Measurements from ENCODE around the gene FRRS1L.
A peak's percentile ranks its signal among the peaks of the same experiment; 100 is the strongest.

Gene FRRS1L

GRCh38 chr9:109162677-109163076 is 4.4 kb downstream of the FRRS1L start:
- Mint-ChIP-seq H3K27me3 (peaks cover 15% of the 10 kb centered on the region), H3K36me3 (peaks cover 5% of the 10 kb centered on the region), H3K4me3 (no peak overlapping the region), H3K9me3 (peaks cover 3% of the 10 kb centered on the region), H3K4me1 (peaks cover 7% of the 10 kb centered on the region), H3K27ac (no peak overlapping the region)
- no peak for ATAC-seq (ENCODE audit: low read depth)
- DNase-seq (ENCODE audit: low spot score in 2 of 2) = no peak

GRCh38 chr9:109161471-109161870 is 5.6 kb downstream of the FRRS1L start:
- H3K9me3 Mint-ChIP-seq = peaks cover 2% of the 10 kb centered on the region
- ATAC-seq (ENCODE audit: low read depth) = no peak
- H3K27me3 Mint-ChIP-seq = peaks cover 11% of the 10 kb centered on the region
- H3K4me3 Mint-ChIP-seq = no peak overlapping the region
- H3K4me1 Mint-ChIP-seq = peaks cover 4% of the 10 kb centered on the region
- DNase-seq (ENCODE audit: low spot score in 2 of 2) = no peak
- H3K36me3 Mint-ChIP-seq = peaks cover 2% of the 10 kb centered on the region
- no peak overlapping the region for H3K27ac Mint-ChIP-seq

GRCh38 chr9:109159583-109159982 is 7.5 kb downstream of the FRRS1L start:
- ATAC-seq (ENCODE audit: low read depth) = no peak
- Mint-ChIP-seq H3K9me3 (peaks cover 2% of the 10 kb centered on the region), H3K27ac (no peak overlapping the region), H3K36me3 (peaks cover 2% of the 10 kb centered on the region), H3K4me1 (peaks cover 4% of the 10 kb centered on the region), H3K27me3 (peaks cover 11% of the 10 kb centered on the region), H3K4me3 (no peak overlapping the region)
- no peak for DNase-seq (ENCODE audit: low spot score in 2 of 2)

- ATAC-seq (ENCODE audit: low read depth) (no peak), DNase-seq (ENCODE audit: low spot score in 2 of 2) (no peak)
- Mint-ChIP-seq H3K27me3 (peaks cover 6% of the 10 kb centered on the region), H3K36me3 (peaks cover 2% of the 10 kb centered on the region), H3K4me3 (no peak overlapping the region), H3K4me1 (no peaks in the 10 kb centered on the region), H3K9me3 (peaks cover 8% of the 10 kb centered on the region), H3K27ac (no peak overlapping the region)
These were observed 8.4 kb downstream of the FRRS1L start for GRCh38 chr9:109158651-109159050.

GRCh38 chr9:109156708-109157107 is 10.3 kb downstream of the FRRS1L start:
- DNase-seq (ENCODE audit: low spot score in 2 of 2) (no peak), ATAC-seq (ENCODE audit: low read depth) (no peak)
- H3K27ac Mint-ChIP-seq = no peak overlapping the region
- H3K27me3 Mint-ChIP-seq = peaks cover 4% of the 10 kb centered on the region
- peaks cover 2% of the 10 kb centered on the region for H3K36me3 Mint-ChIP-seq
- peaks cover 8% of the 10 kb centered on the region for H3K9me3 Mint-ChIP-seq
- H3K4me3 Mint-ChIP-seq = no peak overlapping the region
- H3K4me1 Mint-ChIP-seq = no peaks in the 10 kb centered on the region

- ATAC-seq (ENCODE audit: low read depth) = no peak
- Mint-ChIP-seq H3K27me3 (peaks cover 2% of the 10 kb centered on the region), H3K4me1 (no peaks in the 10 kb centered on the region), H3K27ac (no peak overlapping the region), H3K36me3 (no peaks in the 10 kb centered on the region), H3K9me3 (peaks cover 7% of the 10 kb centered on the region), H3K4me3 (no peak overlapping the region)
- no peak for DNase-seq (ENCODE audit: low spot score in 2 of 2)
These were observed 16.0 kb downstream of the FRRS1L start for GRCh38 chr9:109150925-109151545.

- Mint-ChIP-seq H3K4me3 (no peak overlapping the region), H3K9me3 (peaks cover 7% of the 10 kb centered on the region), H3K36me3 (no peaks in the 10 kb centered on the region), H3K27me3 (peaks cover 6% of the 10 kb centered on the region), H3K27ac (no peak overlapping the region), H3K4me1 (no peaks in the 10 kb centered on the region)
- DNase-seq (ENCODE audit: low spot score in 2 of 2) (no peak), ATAC-seq (ENCODE audit: low read depth) (no peak)
These were observed 17.3 kb downstream of the FRRS1L start for GRCh38 chr9:109149722-109150121.

GRCh38 chr9:109149089-109149488 is 18.0 kb downstream of the FRRS1L start:
- Mint-ChIP-seq H3K27me3 (peaks cover 6% of the 10 kb centered on the region), H3K4me1 (no peaks in the 10 kb centered on the region), H3K9me3 (peaks cover 4% of the 10 kb centered on the region), H3K36me3 (no peaks in the 10 kb centered on the region), H3K27ac (no peak overlapping the region), H3K4me3 (no peak overlapping the region)
- DNase-seq (ENCODE audit: low spot score in 2 of 2) = no peak
- no peak for ATAC-seq (ENCODE audit: low read depth)

- H3K4me1 Mint-ChIP-seq = peaks cover 3% of the 10 kb centered on the region
- peaks cover 6% of the 10 kb centered on the region for H3K27me3 Mint-ChIP-seq
- no peak for ATAC-seq (ENCODE audit: low read depth)
- no peak for DNase-seq (ENCODE audit: low spot score in 2 of 2)
- H3K9me3 Mint-ChIP-seq = no peaks in the 10 kb centered on the region
- no peaks in the 10 kb centered on the region for H3K36me3 Mint-ChIP-seq
- H3K4me3 Mint-ChIP-seq = no peak overlapping the region
- H3K27ac Mint-ChIP-seq = no peak overlapping the region
These were observed 22.0 kb downstream of the FRRS1L start for GRCh38 chr9:109145051-109145450.

GRCh38 chr9:109143881-109144562 is 23.0 kb downstream of the FRRS1L start:
- H3K36me3 Mint-ChIP-seq = no peaks in the 10 kb centered on the region
- H3K4me3 Mint-ChIP-seq = no peak overlapping the region
- ATAC-seq (ENCODE audit: low read depth) (peak; percentile 46), DNase-seq (ENCODE audit: low spot score in 2 of 2) (no peak)
- H3K9me3 Mint-ChIP-seq = no peaks in the 10 kb centered on the region
- H3K4me1 Mint-ChIP-seq = peaks cover 3% of the 10 kb centered on the region
- peaks cover 6% of the 10 kb centered on the region for H3K27me3 Mint-ChIP-seq
- no peak overlapping the region for H3K27ac Mint-ChIP-seq

GRCh38 chr9:109141375-109141774 is 25.7 kb downstream of the FRRS1L start:
- H3K4me3 Mint-ChIP-seq = no peak overlapping the region
- peaks cover 9% of the 10 kb centered on the region for H3K27me3 Mint-ChIP-seq
- peaks cover 3% of the 10 kb centered on the region for H3K4me1 Mint-ChIP-seq
- ATAC-seq (ENCODE audit: low read depth) (no peak), DNase-seq (ENCODE audit: low spot score in 2 of 2) (no peak)
- no peak overlapping the region for H3K27ac Mint-ChIP-seq
- H3K9me3 Mint-ChIP-seq = no peaks in the 10 kb centered on the region
- no peaks in the 10 kb centered on the region for H3K36me3 Mint-ChIP-seq

GRCh38 chr9:109139851-109140250 is 27.2 kb downstream of the FRRS1L start:
- Mint-ChIP-seq H3K4me1 (peaks cover 3% of the 10 kb centered on the region), H3K27me3 (peaks cover 5% of the 10 kb centered on the region), H3K9me3 (no peaks in the 10 kb centered on the region), H3K36me3 (no peaks in the 10 kb centered on the region), H3K27ac (no peak overlapping the region), H3K4me3 (no peak overlapping the region)
- DNase-seq (ENCODE audit: low spot score in 2 of 2) (no peak), ATAC-seq (ENCODE audit: low read depth) (no peak)

- H3K4me3 Mint-ChIP-seq = no peak overlapping the region
- peaks cover 5% of the 10 kb centered on the region for H3K27me3 Mint-ChIP-seq
- H3K9me3 Mint-ChIP-seq = no peaks in the 10 kb centered on the region
- no peaks in the 10 kb centered on the region for H3K4me1 Mint-ChIP-seq
- DNase-seq (ENCODE audit: low spot score in 2 of 2) (no peak), ATAC-seq (ENCODE audit: low read depth) (no peak)
- H3K27ac Mint-ChIP-seq = no peak overlapping the region
- H3K36me3 Mint-ChIP-seq = no peaks in the 10 kb centered on the region
These were observed 28.6 kb downstream of the FRRS1L start for GRCh38 chr9:109138421-109138820.

- H3K4me3 Mint-ChIP-seq = no peak overlapping the region
- H3K9me3 Mint-ChIP-seq = no peaks in the 10 kb centered on the region
- no peaks in the 10 kb centered on the region for H3K4me1 Mint-ChIP-seq
- no peak overlapping the region for H3K27ac Mint-ChIP-seq
- DNase-seq (ENCODE audit: low spot score in 2 of 2) = no peak
- H3K36me3 Mint-ChIP-seq = no peaks in the 10 kb centered on the region
- H3K27me3 Mint-ChIP-seq = peaks cover 8% of the 10 kb centered on the region
- no peak for ATAC-seq (ENCODE audit: low read depth)
These were observed 32.9 kb downstream of the FRRS1L start for GRCh38 chr9:109134167-109134578.

- Mint-ChIP-seq H3K4me3 (no peak overlapping the region), H3K9me3 (no peaks in the 10 kb centered on the region), H3K36me3 (no peaks in the 10 kb centered on the region), H3K4me1 (no peaks in the 10 kb centered on the region), H3K27ac (no peak overlapping the region), H3K27me3 (peaks cover 8% of the 10 kb centered on the region)
- DNase-seq (ENCODE audit: low spot score in 2 of 2) (no peak), ATAC-seq (ENCODE audit: low read depth) (no peak)
These were observed 33.5 kb downstream of the FRRS1L start for GRCh38 chr9:109133533-109133932.

All from memory B cell (primary cell).